DMS153 (cell line): ENCODE data around the gene OR5AU1.
"Not testable (repeated sequence)": the region's sequence is repeated elsewhere in the genome, so short reads cannot be mapped to it uniquely, and the experiment has no call there.

Experiments used
- DNase-seq: peaks from one replicate; lab custom pipeline; 2025; lab: John Stamatoyannopoulos, UW

The OR5AU1 gene

DNA sequence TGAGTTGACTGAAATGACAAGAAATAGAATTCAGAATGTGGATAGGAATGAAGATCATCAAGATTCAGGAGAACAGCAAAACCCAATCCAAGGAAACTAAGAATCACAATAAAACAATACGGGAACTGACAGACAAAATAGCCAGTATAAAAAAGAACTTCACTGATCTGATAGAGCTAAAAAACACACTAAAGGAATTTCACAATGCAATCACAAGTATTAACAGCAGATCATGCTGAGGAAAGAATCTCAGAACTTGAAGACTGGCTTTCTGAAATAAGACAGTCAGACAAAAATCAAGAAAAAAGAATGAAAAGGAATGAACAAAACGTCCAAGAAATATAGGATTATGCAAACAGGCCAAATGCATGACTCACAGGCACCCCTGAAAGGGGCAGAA is 15.3 kb upstream of the OR5AU1 start:
- no peak for DNase-seq

GRCh38 chr14:21169573-21169972 is 13.7 kb upstream of the OR5AU1 start:
- DNase-seq = no peak

- no peak for DNase-seq
These were observed 12.2 kb upstream of the OR5AU1 start for GRCh38 chr14:21168055-21168454.

DNA sequence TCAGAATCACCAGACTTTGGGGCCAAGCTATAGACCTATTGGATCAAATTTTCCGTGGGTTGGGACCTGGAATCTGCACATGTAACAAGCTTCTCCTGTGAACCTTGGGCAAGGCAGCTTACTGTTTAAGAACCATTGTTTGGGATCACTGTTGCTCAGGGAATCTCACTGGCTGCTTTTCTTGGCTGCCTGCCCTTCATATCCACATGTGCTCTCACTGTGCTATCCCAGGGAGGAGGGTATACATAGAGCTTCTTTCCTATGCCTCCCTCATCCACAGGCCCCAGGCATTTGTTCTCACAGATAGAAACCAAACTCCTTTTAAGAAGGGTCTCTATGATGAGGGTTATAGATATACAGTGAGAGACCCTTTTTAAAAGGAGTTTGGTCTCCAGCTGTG is 9.8 kb upstream of the OR5AU1 start:
- DNase-seq = not testable (repeated sequence)

DNA sequence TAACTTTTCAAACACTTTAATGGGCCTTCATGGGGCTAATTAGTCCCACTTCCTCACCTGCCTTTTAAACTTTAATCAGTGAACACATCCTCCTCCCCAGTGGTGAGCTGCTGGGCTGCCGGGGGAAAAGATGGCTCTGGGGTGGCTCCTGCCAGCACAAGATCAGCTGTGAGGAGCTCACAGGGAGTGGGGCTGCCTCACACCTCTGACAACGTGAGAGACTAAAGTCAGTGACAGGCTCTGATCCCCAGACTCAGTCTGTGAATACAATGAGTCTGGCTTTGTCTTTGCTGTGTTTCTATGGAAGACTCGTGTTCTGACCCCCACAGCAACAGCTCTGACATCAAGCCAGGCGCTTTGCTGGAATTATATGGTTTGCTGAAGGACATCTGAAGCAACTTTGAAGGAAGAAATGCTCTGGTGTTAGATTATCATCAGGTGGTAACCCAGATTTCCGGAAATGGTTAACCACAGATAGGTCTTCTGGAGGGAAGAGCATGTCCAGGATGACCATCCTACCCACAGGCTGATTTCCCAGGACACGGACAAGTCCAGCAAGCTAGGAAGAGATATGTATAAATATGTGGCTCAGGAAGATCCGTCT is 9.2 kb upstream of the OR5AU1 start:
- DNase-seq = not testable (repeated sequence)

DNA sequence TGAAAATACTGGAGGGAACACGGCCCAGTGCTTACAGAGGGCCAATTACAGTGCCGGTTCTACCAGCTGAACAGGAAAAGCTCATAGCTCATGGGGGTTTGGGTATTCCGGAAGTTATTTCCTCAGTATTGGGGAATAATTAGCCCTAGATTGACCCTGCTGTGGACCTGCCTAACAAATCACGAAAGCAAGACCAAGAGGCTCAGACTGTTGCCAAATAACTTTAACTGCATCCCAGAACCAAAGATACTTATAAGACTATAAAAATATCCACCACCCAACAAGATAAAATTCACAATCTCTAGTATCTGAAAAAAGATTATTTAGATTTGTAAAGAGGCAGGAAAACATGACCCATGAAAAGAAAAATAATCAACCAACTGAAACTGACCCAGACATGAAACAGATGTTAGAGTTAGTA is 8.0 kb upstream of the OR5AU1 start:
- DNase-seq = no peak

- no peak for DNase-seq
These were observed 6.2 kb upstream of the OR5AU1 start for GRCh38 chr14:21162081-21162480.

DNA sequence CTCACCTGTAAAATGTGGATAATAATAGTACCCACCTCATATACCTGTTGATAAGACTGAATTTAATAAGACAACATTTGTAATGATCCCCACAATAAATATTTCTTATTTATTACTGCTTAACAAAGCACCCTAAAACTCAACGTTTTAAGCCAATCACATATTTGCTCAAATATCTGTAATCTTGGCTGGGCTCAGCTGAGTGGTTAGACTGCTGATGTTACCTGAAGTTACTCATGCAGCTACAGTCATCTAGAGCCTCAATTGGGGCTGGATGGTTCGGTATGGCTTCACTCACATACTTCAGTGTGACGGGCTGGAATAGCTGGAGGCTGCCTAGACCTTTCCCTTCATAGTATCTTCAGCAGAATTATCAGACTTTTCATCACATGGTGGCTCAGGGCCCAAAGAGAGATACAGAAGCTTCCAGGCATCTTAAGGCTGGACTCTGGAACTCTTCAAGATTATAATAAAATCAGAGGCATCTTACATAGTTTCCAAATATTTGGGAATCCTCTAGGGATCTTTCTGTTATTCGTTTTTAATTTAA is 4.3 kb upstream of the OR5AU1 start:
- DNase-seq = no peak

- DNase-seq = not testable (repeated sequence)
These were observed 2.3 kb upstream of the OR5AU1 start for GRCh38 chr14:21158175-21158574.

- no peak for DNase-seq
These were observed 6.1 kb downstream of the OR5AU1 start for GRCh38 chr14:21149641-21150367.

DNA sequence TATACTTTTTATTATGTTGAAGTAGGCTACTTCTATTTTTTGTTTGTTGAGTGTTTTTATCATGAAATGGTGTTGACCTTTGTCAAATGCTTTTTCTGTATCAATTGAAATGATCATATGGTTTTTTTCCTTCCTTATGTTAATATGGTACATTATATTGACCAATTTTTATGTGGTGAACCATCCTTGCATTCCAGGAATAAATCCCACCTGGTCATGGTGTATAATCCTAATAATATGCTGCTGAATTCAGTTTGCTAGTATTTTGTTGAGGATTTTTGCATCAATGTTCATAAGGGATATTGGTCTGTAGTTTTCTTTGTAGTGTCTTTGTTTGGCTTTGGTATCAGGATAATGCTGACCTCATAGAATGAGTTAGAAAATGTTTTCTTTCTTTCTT is 10.4 kb downstream of the OR5AU1 start:
- no peak for DNase-seq

DNA sequence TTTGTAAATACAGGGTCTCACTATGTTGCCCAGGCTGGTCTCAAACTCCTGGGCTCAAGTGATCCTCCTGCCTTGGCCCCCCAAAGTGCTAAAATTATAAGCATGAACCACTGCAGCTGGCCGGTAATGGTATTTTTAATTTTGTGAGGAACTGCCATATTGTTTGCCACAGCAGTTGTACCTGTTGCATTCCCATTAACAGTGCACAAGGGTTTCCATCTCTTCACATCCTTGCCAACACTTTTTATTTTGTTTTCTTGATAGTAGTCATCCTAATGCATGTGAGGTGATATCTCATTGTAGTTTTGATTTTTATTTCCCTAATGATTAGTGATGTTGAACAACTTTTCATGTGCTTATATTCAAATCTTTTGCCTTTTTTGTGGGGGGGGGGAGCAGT is 13.5 kb downstream of the OR5AU1 start:
- no peak for DNase-seq

DNA sequence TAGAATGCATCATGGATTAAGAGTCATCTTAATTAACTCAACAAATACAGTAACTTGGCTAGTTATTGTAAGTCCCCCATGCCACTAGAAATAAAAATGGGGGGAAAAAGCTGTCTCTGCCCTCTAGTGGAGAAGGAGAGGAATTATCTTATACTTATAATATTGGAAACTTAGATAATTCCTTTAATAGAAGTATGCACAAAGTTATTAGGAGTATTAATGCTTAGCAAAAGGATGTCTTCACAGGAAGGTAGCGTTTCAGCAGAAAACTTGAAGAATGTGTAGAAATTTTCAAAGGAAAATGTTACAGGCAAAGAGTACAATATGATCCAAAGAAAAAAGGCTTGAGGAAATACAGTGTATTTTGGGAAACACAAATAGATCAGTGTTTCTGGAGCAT is 19.8 kb downstream of the OR5AU1 start:
- DNase-seq = peak; percentile 0

DNA sequence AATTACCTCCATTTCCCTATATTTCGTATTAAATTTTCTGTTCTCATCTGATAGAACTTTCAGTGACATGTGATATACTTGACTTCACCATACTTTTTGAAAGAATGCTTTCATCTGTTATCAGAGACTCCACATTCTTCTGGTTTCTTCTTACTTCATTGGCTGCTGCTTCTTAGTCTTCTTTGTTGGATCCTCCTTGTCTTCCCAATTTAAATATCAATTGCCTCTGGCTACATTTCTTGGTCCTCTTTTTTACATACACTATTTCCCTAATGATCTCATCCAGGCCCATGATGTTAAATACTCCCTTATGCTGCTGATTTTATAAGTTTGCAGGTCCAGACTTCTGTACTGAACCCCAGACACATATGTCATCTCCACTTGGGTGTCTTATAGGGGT is 22.0 kb downstream of the OR5AU1 start:
- DNase-seq = no peak

DNA sequence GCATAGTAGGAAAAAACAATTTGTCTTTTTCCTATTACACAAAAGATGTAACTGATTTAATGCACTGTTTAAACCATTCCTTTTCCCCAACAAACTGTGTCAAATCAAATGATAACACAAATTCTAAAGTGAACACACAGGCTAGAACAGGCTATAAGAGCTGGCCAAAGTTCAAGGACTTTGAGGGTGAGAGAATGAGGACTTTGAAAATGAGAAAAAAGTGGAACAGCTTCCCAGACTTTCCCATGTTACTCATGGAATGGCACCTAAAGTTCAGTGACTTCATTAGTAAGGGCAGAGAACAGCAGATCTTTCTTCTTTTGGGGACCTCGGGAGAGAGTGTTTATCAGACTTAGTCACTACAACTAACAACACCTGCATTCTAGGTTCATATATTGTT is 32.4 kb downstream of the OR5AU1 start:
- no peak for DNase-seq

DNA sequence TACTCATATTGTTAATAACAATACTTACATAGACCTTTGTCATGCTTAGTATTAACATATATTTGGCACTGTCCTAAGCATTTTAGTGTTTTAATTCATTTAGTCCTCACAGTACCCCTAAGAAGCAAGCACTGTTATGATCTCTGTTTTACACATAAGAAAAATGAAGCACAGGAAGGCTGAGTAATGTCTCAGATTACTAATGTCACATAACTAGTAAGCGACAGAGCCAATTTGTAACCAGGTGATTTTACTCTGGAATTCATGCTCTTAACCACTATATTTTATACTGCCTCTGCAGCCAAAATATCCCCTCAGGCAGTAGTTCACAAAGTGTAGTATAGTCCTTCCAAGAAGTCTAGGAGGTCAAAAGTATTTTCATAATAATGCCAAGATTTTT is 34.7 kb downstream of the OR5AU1 start:
- DNase-seq = no peak

DNA sequence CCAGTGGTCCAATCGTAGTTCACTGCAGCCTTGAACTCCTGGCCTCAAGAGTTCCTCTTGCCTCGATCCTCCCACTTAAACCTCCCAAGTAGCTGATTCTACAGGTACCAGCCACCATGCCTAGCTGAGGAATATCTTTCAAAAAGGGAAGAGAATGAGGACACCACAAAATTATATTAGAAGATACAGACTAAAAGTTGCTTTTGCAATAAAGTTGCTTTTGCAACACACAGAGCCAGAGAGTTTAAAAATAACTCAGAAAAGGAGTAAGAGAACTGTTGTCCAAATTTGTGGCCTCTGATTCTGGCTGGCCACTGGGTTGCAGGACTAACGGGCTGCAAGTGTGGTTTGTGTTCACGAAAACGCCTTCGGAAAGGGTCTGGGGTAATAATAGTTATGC is 35.2 kb downstream of the OR5AU1 start:
- no peak for DNase-seq

- DNase-seq = no peak
These were observed 36.9 kb downstream of the OR5AU1 start for GRCh38 chr14:21118933-21119332.

DNA sequence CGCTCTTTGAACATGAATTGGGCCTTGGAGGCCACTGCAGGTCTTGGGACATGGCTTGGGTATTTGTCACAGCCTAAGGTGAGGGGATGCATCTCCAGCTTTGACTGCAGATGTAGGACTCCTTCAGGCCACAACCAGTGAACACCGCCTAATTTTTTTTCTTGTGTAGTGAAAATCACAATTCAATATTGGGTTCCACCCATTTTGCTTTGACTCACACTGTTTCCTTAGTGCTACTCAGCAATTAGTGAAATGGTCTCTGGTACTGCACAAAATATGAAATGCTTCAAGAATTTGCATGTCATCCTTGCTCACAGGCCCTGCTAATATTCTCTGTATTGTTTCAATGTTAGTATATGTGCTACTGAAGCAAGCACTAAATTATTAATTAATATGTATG is 42.5 kb downstream of the OR5AU1 start:
- no peak for DNase-seq

DNA sequence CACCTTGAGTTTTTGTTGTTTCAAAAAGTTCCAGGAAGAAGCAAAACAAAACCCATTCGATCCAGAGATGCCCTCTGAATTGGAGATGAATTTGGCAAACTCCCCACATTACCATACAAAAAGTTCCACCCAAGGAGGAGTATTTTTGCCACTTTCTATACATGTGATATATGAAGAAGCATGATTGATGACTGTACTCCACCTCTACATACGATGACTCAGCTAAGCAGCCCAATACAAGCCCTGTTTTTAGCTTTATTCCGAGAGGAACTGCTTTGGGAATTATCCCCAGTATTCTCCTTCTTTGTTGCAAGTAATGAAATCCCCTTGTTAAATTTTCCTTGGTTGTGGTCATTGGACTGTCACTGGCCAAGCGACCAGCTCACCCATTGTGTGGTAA is 43.6 kb downstream of the OR5AU1 start:
- no peak for DNase-seq

DNA sequence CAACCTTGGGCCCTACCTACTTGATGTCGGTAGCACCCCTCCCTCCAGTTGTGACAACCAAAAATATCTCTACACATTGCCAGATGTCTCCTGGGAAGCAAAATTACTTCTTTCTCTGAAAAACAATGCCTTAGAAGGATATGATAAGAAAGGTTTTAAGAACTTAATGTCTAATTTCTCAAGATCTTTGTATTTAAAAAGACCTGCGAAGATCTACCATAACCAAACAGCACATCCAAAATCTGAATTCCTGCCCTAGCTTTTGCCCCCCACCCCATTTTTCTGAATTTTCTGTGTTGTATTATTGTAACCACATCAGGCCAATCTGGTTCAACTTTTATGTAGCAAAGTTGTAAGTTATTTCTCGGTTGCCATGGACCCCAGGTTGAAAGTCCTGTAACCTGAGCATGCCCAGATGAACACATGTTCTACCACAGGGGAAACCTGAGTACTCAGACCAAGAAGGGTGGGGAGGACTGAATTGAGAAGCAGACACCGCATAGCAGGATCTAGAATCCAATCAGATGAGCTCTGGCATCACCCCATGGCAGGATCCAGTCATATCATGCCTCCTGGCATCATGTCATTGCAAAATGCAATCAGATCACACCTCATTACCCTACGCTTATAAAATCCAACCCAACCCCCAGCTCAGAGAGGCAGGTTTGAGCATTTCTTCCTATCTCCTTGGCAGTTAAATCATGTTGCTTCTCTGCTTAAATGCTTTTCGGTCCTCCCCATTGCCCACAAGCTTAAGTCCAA is 46.3 kb downstream of the OR5AU1 start:
- DNase-seq = no peak

DNA sequence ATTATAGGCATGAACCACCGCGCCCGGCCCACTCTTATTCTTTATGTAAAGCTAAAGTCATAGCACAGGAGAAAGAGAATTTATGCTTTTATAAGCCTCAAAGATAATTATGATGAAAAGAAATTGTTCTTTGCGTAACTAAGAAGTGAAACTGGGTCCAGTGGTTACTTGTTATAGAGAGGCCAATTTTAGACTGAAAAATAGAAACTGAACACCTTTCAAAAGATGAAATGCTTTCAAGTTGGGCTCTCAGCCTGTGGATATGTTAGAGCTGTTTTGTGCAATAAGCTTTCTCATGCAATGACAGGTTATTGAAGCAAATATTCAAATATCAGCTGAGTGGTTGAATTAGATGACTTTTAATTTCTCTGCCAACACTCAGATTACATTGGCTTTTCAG is 47.1 kb downstream of the OR5AU1 start:
- no peak for DNase-seq

- DNase-seq = no peak
These were observed 48.5 kb downstream of the OR5AU1 start for GRCh38 chr14:21107283-21107800.
